NCI-H524 (cell line): ENCODE results near the gene SH3YL1.
A peak's percentile ranks its signal among the peaks of the same experiment; 100 is the strongest.

ENCODE experiments used
- DNase-seq, 2 experiments: peaks; one replicate each; lab custom pipeline; 2025; lab: John Stamatoyannopoulos, UW

The SH3YL1 gene

GRCh38 chr2:258933-259332, 4.9 kb downstream of the SH3YL1 start:
- no peak for DNase-seq

DNA sequence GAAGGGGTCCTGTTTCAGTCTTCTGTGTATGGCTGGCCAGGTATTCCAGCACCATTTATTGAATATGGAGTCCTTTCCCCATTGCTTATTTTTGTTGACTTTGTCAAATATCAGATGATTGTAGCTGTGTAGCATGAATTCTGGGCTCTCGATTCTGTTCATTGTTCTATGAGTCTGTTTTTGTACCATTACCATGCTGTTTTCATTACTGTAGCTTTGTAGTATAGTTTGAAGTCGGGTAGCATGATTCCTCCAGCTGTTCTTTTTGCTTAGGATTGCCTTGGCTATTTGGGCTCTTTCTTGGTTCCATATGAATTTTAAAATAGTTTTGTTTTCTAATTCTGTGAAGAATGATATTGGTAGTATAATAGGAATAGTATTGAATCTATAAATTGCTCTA, 6.0 kb downstream of the SH3YL1 start:
- DNase-seq: no peak

DNA sequence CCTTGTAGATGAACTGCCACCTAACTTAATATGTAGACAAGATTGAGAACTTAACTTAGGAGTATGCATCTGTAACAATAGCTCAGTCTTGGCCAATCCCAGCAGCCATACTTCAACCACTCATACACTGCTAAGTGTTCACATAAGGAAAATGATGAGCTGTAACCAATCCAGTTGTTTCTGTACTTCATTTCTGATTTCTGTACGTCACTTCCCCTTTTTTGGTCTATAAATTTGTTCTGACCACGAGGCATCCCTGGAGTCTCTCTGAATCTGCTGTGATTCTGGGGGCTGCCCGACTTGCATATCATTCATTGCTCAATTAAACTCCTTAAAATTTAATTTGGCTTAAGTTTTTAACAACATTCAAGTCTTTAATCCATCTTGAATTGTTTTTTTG, 6.4 kb downstream of the SH3YL1 start:
- DNase-seq: no peak

GRCh38 chr2:256094-256493, 7.7 kb downstream of the SH3YL1 start:
- DNase-seq: no peak

DNA sequence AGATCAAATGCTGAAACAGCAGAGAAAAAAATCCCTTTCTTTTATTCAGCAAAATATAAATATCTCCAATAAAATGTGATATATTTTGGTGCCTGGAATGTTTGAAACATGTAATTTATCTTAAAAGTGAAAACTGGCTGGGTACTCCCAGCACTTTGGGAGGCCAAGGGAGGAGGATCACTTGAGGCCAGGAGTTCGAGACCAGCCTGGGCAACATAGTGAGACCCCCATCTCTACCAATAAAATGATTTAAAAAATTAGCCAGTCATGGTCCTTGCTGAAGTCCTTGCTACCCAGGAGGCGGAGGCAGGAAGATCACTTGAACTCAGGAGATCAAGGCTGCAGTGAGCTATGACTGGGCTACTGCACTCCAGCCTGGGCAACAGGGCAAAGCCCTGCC, 8.6 kb downstream of the SH3YL1 start:
- no peak for DNase-seq

- no peak for DNase-seq
These were observed 9.6 kb downstream of the SH3YL1 start for GRCh38 chr2:254241-254640.

GRCh38 chr2:253202-253638, 10.6 kb downstream of the SH3YL1 start:
- no peak for DNase-seq

DNA sequence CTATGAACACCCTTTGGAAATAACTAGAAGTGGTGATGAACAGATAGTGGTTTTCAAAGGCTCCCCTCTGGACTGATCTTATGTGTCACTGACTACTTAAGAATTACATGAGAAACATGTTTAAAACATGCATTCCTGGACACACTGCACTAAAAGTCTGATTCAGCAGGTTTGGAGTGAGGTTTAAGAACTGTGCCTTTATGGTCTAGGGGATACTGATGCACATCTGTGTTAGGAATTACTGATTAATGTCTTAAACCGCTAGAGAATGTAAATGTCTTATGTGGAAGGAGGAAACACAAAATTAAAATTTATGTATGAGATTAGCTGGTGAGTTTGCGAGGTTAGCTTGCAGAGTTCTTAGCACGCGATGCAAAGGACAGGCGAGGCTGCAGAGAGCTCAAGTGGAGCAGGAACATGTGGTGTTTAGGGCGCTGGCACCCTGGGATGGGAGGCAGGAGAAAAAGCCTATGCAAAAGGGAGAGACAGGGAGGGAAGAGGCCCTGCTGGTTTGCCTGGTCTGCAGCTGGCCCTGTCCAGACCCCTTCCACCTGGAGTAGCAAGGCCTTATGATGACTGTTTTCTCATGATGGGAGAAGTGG, 11.7 kb downstream of the SH3YL1 start:
- DNase-seq: no peak

GRCh38 chr2:249538-250042, 14.2 kb downstream of the SH3YL1 start:
- DNase-seq: no peak

- no peak for DNase-seq
These were observed 15.1 kb downstream of the SH3YL1 start for GRCh38 chr2:248724-249123.

DNA sequence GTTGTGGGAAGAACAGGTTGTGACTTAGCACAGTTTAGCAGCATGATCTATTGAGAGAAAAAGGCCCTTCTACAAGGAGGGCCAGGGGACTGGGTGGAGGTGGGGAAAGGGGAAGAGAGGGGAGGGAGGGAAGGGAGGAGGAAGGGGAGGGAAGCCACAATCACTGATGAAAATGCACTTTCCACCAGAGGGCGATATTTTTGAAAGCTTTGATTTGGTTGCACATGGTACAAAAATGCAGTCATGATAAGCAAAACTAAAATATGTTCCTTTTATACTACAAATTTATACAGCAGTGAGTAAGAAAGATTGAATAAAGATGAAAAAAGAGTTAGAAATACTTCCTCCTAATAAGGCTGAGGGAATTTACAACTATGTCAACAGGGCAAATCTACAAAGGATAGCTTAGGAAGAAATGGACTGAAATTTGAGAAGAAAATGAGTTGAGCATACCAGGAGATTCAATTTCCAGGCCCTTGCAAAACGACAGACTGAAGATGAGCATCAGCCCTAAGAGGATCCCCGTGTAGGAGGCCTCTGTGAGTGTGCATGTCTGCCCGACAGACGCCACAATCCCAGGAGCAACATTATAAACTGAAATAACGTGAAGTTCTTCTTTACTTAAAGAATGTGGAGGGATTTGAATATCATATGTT, 17.2 kb downstream of the SH3YL1 start:
- peak; percentile 3 to 41 for DNase-seq

DNA sequence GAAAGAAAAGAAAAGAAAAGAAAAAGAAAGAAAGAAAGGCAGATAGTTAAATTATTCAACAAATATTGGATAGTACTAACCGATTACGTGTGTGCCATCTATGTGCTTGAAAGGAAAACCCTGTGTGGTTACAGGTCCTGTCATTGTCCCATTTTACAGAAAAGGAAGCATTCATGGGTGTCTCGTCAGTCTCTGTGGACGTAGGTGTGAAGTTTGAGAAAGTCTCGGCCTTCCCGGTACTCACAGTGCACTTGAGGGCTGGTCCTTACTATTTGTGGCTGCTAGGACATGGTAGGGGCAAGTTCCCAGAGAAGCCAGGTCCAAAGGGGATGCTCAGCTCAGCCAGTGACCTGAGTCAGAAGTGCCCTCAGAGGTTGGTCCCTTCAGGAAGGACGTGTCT, 19.3 kb downstream of the SH3YL1 start:
- DNase-seq: no peak

DNA sequence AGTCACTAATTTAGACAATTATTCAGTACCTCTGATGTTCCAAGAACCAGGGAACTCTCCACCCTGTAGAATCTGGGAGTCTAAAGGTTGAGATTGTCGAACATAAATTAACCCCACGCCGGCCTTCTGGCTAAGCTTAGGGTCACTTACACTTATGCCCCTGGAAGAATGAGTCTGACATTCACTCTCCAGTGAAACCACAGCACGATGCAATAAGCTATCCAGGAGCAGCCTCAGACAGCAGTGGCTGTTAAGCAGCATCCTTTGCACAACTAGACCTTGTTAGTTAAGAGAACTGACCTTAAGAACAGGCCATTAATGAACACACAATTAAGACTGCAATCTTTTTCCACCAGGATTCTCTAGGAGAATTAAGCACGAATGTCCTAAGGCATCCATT, 25.0 kb downstream of the SH3YL1 start:
- no peak for DNase-seq

- no peak for DNase-seq
These were observed 25.4 kb downstream of the SH3YL1 start for GRCh38 chr2:238431-238830.

DNA sequence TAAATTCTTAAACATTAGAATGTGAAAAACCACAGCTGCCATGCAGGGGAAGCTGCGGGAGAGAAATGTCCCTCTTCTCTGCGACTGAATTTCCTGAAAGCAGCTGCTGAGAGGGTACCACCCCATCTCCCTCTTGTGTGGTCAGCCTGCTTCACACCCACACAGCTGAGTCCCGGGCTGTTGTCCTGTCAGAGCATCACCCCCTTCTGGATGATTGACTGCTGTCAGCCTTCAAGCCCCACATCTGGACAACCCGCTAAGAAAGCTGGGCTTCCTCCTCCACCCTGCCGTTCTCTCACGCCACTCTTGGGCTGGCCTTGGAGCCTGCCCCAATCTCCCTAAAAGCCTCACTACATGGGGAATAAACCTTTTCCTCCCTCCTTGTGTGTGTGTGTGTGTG, 26.0 kb downstream of the SH3YL1 start:
- no peak for DNase-seq

DNA sequence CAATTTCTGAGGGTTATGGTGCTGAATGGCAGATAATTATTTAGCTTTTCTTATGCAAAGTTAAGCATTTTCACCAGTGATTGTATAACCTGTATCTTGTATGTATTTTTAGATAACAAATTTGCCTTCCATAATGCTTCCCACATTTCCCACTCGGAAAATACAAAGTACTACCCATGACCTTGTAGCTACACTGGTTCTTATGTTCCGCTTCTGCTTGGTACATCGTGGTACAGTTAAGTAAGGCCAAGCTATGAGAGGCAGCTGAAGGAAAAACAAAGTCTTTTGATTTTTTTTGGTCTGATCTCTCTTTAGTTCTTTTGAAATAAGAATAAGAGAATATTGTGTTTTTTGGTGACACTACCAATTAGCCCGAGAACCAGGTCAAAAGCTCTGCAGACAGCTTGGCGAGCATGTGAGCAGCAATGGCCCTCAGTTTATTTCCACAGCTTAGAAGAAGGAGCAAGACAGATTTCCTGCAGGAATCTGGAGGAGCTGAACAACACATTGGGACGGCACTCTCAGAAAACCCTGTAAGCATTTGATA, 26.8 kb downstream of the SH3YL1 start:
- no peak for DNase-seq

DNA sequence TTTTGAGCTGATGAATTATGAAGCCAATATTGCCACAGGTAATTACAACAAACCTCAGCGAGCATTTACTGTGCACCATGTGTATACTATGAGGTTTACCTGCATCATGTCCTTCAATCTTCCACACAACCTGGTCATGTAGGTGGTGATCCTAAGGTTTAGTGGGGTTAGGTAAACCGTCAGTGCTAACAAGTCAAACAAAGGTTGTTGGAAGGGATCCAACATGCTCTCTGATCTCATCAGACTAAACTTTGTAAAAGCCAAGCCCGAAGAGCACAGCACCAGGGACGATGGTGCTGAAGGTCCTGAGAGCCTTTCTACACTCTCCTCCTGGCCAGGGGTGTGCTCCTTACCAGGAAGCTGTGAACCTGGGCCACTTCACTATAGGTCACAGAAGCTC, 29.4 kb downstream of the SH3YL1 start:
- DNase-seq: no peak

DNA sequence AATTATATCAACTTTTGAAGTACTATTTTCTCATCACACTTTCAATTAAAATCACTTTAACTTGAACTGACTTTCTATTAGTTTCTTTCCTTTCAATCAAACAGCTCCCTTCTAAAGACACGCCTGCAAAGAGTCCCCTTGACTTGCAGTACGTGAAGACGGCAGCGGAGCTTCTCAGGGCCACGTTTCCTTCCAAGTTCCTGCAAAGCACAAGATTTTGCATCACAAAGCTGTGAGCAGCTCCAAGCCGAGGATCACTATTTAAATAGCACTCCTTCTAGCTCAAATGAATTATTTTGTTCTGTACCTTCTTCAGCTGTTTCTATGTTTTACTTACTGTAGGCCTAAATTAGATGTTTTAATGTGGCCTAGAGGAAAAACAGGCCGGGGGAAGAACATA, 30.8 kb downstream of the SH3YL1 start:
- DNase-seq: no peak

- no peak for DNase-seq
These were observed 32.2 kb downstream of the SH3YL1 start for GRCh38 chr2:231521-232185.

DNA sequence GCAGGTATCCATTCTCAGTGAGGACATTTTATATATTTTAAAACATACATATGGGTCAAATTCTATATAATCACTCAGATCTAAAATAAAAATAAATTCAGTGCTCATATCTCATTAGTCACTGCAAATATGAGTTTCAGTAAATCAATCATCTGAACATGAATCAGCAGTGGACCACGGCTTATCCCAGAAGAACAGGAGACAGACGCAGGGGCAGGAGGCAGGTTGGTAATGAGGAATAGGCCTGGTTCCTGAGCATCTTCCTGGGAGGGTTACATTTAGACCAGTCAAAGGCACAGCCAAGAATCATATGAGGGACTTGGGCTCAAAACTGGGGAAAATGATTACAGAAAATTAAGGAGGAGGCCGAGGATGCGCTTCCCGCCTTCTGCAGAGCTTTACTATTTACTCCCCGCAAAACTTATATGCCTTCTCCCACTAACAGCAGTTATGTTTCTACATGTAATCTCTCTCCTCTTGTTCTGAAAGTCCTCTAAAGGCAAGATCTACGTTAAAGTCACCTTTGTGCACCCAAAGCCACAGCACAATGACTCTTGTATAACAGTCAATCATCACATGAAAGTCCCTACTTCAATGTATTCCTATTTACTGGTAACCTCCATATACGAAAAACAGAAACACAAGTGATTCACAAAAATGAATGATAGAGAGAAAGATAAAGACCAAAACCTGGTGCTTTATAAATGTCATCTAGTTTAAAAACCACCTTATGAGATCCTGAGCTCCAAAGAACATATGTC, 35.1 kb downstream of the SH3YL1 start:
- DNase-seq: no peak

GRCh38 chr2:228115-228514, 35.7 kb downstream of the SH3YL1 start:
- DNase-seq: no peak
